Smooth muscle cell (in vitro differentiated cells): Measurements from ENCODE around the gene CISD1. TPM values are rescaled to one million over a fixed set of nuclear protein-coding genes. Genes with fewer than 3 reads are reported as not detected.

Source experiments
- DNase-seq: peaks from one replicate; lab custom pipeline; 2025; ENCODE audit not compliant: unreplicated experiment; lab: John Stamatoyannopoulos, UW
- H2AFZ ChIP-seq: fragments of 200-600 bp; sonication (generic); 2 replicates; pipeline ENCODE4 v1.6.0; 2016; ENCODE audit warnings: antibody characterized with exemption, low read depth, mild to moderate bottlenecking
- H3F3A ChIP-seq: fragments of 200-600 bp; sonication (generic); 2 replicates; pipeline ENCODE4 v1.6.0; 2017; ENCODE audit warnings: antibody characterized with exemption, low read depth
- H3K27ac ChIP-seq: fragments of 200-600 bp; sonication (generic); 2 replicates; pipeline ENCODE4 v1.5.1; 2016; ENCODE audit warnings: low read depth, mild to moderate bottlenecking
- H3K27me3 ChIP-seq: fragments of 200-600 bp; sonication (generic); 2 replicates; pipeline ENCODE4 v1.6.1; 2016; ENCODE audit warnings: low read depth, mild to moderate bottlenecking
- H3K36me3 ChIP-seq: fragments of 200-600 bp; sonication (generic); 2 replicates; pipeline ENCODE4 v1.5.1; 2016; ENCODE audit warnings: low read depth
- H3K4me1 ChIP-seq: fragments of 200-600 bp; sonication (generic); 2 replicates; pipeline ENCODE4 v1.5.1; 2016; ENCODE audit warnings: low read depth
- H3K4me2 ChIP-seq: fragments of 200-600 bp; sonication (generic); 2 replicates; pipeline ENCODE4 v1.6.0; 2016; ENCODE audit warnings: mild to moderate bottlenecking
- H3K4me3 ChIP-seq: fragments of 200-600 bp; sonication (generic); 2 replicates; pipeline ENCODE4 v1.5.1; 2016; ENCODE audit warnings: mild to moderate bottlenecking
- H3K79me2 ChIP-seq: fragments of 200-600 bp; sonication (generic); 2 replicates; pipeline ENCODE4 v1.6.0; 2016; ENCODE audit warnings: low read depth, mild to moderate bottlenecking
- H3K9ac ChIP-seq: fragments of 200-600 bp; sonication (generic); 2 replicates; pipeline ENCODE4 v1.6.0; 2016; ENCODE audit warnings: low read depth
- H3K9me3 ChIP-seq: fragments of 200-600 bp; sonication (generic); replicated peaks from 2 replicates; pipeline ENCODE4 v1.5.1; 2016; ENCODE audit warnings: low read depth
- H4K20me1 ChIP-seq: fragments of 200-600 bp; sonication (generic); 2 replicates; pipeline ENCODE4 v1.6.0; 2016; ENCODE audit warnings: low read depth
- CTCF ChIP-seq: fragments of 200-600 bp; sonication (generic); IDR thresholded peaks from 2 replicates; pipeline ENCODE4 v1.5.1; 2017; ENCODE audit warnings: borderline replicate concordance, mild to moderate bottlenecking, antibody characterized with exemption; ENCODE audit not compliant: insufficient read depth, poor library complexity, severe bottlenecking
- WGBS: methylation state at CpG from one replicate; pipeline ENCODE4 v1.1.7; 2016; ENCODE audit warnings: low lambda C conversion rate; 5-methylcytosine and 5-hydroxymethylcytosine counted together
- polyA plus RNA-seq: library from polyadenylated mRNA; unstranded; fragments of >200 nt; fragmentation: Nextera tagmentation; extraction: Ambion mirVana; gene quantifications from 2 replicates; pipeline ENCODE4 v1.2.1, GENCODE V29; 2016
- total RNA-seq: library from RNA; depleted of rRNA; stranded (reverse); fragments of >200 nt; gene quantifications from 2 replicates; pipeline ENCODE4 v1.2.3, GENCODE V29; 2014

CISD1 gene
- total and polyA plus RNA-seq, 2 experiments from 2014 or later, result 14.2 to 37.4 TPM

- Histone ChIP-seq H3K4me3 (no peak overlapping the region), H3F3A (no peaks in the 10 kb centered on the region), H3K27me3 (no peaks in the 10 kb centered on the region), H3K27ac (no peak overlapping the region), H4K20me1 (no peaks in the 10 kb centered on the region), H3K4me2 (no peak overlapping the region), H3K36me3 (no peaks in the 10 kb centered on the region), H2AFZ (no peak overlapping the region), H3K79me2 (no peaks in the 10 kb centered on the region), H3K9ac (no peak overlapping the region), H3K9me3 (no peaks in the 10 kb centered on the region), H3K4me1 (peaks cover 4% of the 10 kb centered on the region)
- no peak for DNase-seq
- 89% methylated on average over 1 of the region's 1 CpG for WGBS
- no peak for TF ChIP-seq CTCF
These were observed 50.6 kb downstream of the CISD1 start for GRCh38 chr10:58319599-58319998.

- no peak for TF ChIP-seq CTCF
- H4K20me1 ChIP-seq, result no peaks in the 10 kb centered on the region
- no peaks in the 10 kb centered on the region for H3K27me3 ChIP-seq
- H3K9ac ChIP-seq, result no peak overlapping the region
- no peak overlapping the region for H3K4me3 ChIP-seq
- WGBS, result 95% methylated on average over 4 of the region's 4 CpGs
- no peaks in the 10 kb centered on the region for H3K36me3 ChIP-seq
- no peaks in the 10 kb centered on the region for H3K9me3 ChIP-seq
- H3K4me2 ChIP-seq, result no peak overlapping the region
- no peaks in the 10 kb centered on the region for H3K79me2 ChIP-seq
- DNase-seq, result no peak
- no peak overlapping the region for H3K27ac ChIP-seq
- H2AFZ ChIP-seq, result no peak overlapping the region
- no peaks in the 10 kb centered on the region for H3F3A ChIP-seq
- H3K4me1 ChIP-seq, result peaks cover 4% of the 10 kb centered on the region
These were observed 51.5 kb downstream of the CISD1 start for GRCh38 chr10:58320351-58321049.

GRCh38 chr10:58322072-58322834, 53.3 kb downstream of the CISD1 start:
- H3K27ac ChIP-seq, result no peak overlapping the region
- H3K36me3 ChIP-seq, result no peaks in the 10 kb centered on the region
- no peak for TF ChIP-seq CTCF
- peaks cover 4% of the 10 kb centered on the region for H3K4me1 ChIP-seq
- H3K4me3 ChIP-seq, result no peak overlapping the region
- H3K9me3 ChIP-seq, result no peaks in the 10 kb centered on the region
- H4K20me1 ChIP-seq, result no peaks in the 10 kb centered on the region
- no peaks in the 10 kb centered on the region for H3K79me2 ChIP-seq
- no peak overlapping the region for H2AFZ ChIP-seq
- no peak overlapping the region for H3K4me2 ChIP-seq
- H3F3A ChIP-seq, result no peaks in the 10 kb centered on the region
- H3K9ac ChIP-seq, result no peak overlapping the region
- H3K27me3 ChIP-seq, result no peaks in the 10 kb centered on the region
- DNase-seq, result no peak
- 89% methylated on average over 3 of the region's 3 CpGs for WGBS
